HuH-7 (cell line): Measurements from ENCODE around the gene PRDM16.

Source experiments
- DNase-seq: peaks from one replicate; pipeline ENCODE4 v3.0.0; 2011; ENCODE audit warnings: low spot score

The PRDM16 gene

GRCh38 chr1:3069491-3070308 lies 697 bp downstream of the PRDM16 start:
- peak; percentile 92 for DNase-seq

- DNase-seq: no peak
Observed at GRCh38 chr1:3070309-3070643, 1.3 kb downstream of the PRDM16 start.

- no peak for DNase-seq
Observed at GRCh38 chr1:3070644-3071564, 1.9 kb downstream of the PRDM16 start.

GRCh38 chr1:3071565-3072390 lies 2.8 kb downstream of the PRDM16 start:
- no peak for DNase-seq

- no peak for DNase-seq
Observed at GRCh38 chr1:3072391-3073185, 3.6 kb downstream of the PRDM16 start.

GRCh38 chr1:3073186-3073488 lies 4.1 kb downstream of the PRDM16 start:
- DNase-seq: no peak

GRCh38 chr1:3073489-3074296 lies 4.7 kb downstream of the PRDM16 start:
- DNase-seq: no peak

GRCh38 chr1:3074297-3074741 lies 5.3 kb downstream of the PRDM16 start:
- DNase-seq: no peak

- no peak for DNase-seq
Observed at GRCh38 chr1:3074800-3075199, 5.8 kb downstream of the PRDM16 start.

GRCh38 chr1:3075666-3076362 lies 6.8 kb downstream of the PRDM16 start:
- DNase-seq: no peak

GRCh38 chr1:3076363-3076740 lies 7.3 kb downstream of the PRDM16 start:
- no peak for DNase-seq

GRCh38 chr1:3077081-3077480 lies 8.1 kb downstream of the PRDM16 start:
- no peak for DNase-seq

- no peak for DNase-seq
Observed at GRCh38 chr1:3077561-3077960, 8.6 kb downstream of the PRDM16 start.

- DNase-seq: no peak
Observed at GRCh38 chr1:3078430-3078861, 9.4 kb downstream of the PRDM16 start.

- DNase-seq: no peak
Observed at GRCh38 chr1:3078871-3079270, 9.9 kb downstream of the PRDM16 start.

- DNase-seq: no peak
Observed at GRCh38 chr1:3079381-3080052, 10.5 kb downstream of the PRDM16 start.

- DNase-seq: no peak
Observed at GRCh38 chr1:3080053-3080955, 11.3 kb downstream of the PRDM16 start.

- DNase-seq: no peak
Observed at GRCh38 chr1:3081171-3081683, 12.2 kb downstream of the PRDM16 start.
